SU-DHL-6 (cell line): ENCODE results near the gene CLINT1.

Experiments used
- H2AFZ ChIP-seq: fragments of 200-600 bp; sonication (generic); 2 replicates; pipeline ENCODE4 v1.6.1; 2014; ENCODE audit warnings: low read depth, mild to moderate bottlenecking, moderate library complexity, mixed read lengths, antibody characterized with exemption, low read length; ENCODE audit not compliant: severe bottlenecking
- H3F3A ChIP-seq: fragments of 200-600 bp; shearing (Covaris generic); 2 replicates; pipeline ENCODE4 v1.6.0; 2016; ENCODE audit warnings: antibody characterized with exemption, mild to moderate bottlenecking; ENCODE audit not compliant: insufficient read depth
- H3K27ac ChIP-seq: fragments of 200-600 bp; sonication (generic); 2 replicates; pipeline ENCODE4 v1.5.1; 2016; ENCODE audit warnings: low read depth, mild to moderate bottlenecking, low read length, moderate library complexity, mixed read lengths
- H3K27me3 ChIP-seq: fragments of 200-600 bp; sonication (generic), shearing (Covaris generic); 2 replicates; pipeline ENCODE4 v1.6.0; 2014; ENCODE audit warnings: mild to moderate bottlenecking, low read length
- H3K36me3 ChIP-seq: fragments of 200-600 bp; sonication (generic); 2 replicates; pipeline ENCODE4 v1.6.1; 2014; ENCODE audit warnings: mild to moderate bottlenecking, low read length, mixed read lengths
- H3K4me2 ChIP-seq: fragments of 300-600, 200-600 bp; shearing (Covaris generic), sonication (generic); 2 replicates; pipeline ENCODE4 v1.6.0; 2014; ENCODE audit warnings: low read length, low read depth, mild to moderate bottlenecking; ENCODE audit not compliant: poor library complexity, severe bottlenecking
- H3K4me3 ChIP-seq: fragments of 200-600 bp; sonication (generic); 2 replicates; pipeline ENCODE4 v1.5.1; 2014; ENCODE audit warnings: antibody characterized with exemption, low read length, mild to moderate bottlenecking, mixed read lengths; ENCODE audit not compliant: insufficient read depth, poor library complexity, severe bottlenecking
- H3K79me2 ChIP-seq: fragments of 200-600 bp; sonication (generic); 2 replicates; pipeline ENCODE4 v1.6.1; 2014; ENCODE audit warnings: mild to moderate bottlenecking, low read length, moderate library complexity; ENCODE audit not compliant: insufficient read depth
- H3K9ac ChIP-seq: fragments of 200-600 bp; sonication (generic); 2 replicates; pipeline ENCODE4 v1.7.0; 2014; ENCODE audit warnings: mild to moderate bottlenecking, low read length
- H3K9me2 ChIP-seq: fragments of 200-600 bp; sonication (generic); replicated peaks from 2 replicates; pipeline ENCODE4 v1.6.1; 2014; ENCODE audit warnings: low read length; ENCODE audit not compliant: insufficient read depth
- H3K9me3 ChIP-seq: fragments of 200-600 bp; sonication (generic); 2 replicates; pipeline ENCODE4 v1.6.1; 2014; ENCODE audit warnings: low read length, mixed read lengths; ENCODE audit not compliant: insufficient read depth
- H4K20me1 ChIP-seq: fragments of 200-600 bp; sonication (generic); 2 replicates; pipeline ENCODE4 v1.6.1; 2014; ENCODE audit warnings: low read depth, mild to moderate bottlenecking, antibody characterized with exemption, low read length, moderate library complexity, mixed read lengths
- CTCF ChIP-seq: fragments of 200-600 bp; sonication (generic); IDR thresholded peaks from one replicate; pipeline ENCODE4 v1.5.1; 2017; ENCODE audit warnings: antibody characterized with exemption, mild to moderate bottlenecking, low read length, moderate library complexity; ENCODE audit not compliant: insufficient read depth, poor library complexity, severe bottlenecking
- EZH2phosphoT487 ChIP-seq: fragments of 200-600 bp; sonication (generic), shearing (Covaris generic); conservative IDR thresholded peaks from 2 replicates; pipeline ENCODE4 v1.6.1; 2018; ENCODE audit warnings: mild to moderate bottlenecking, antibody characterized with exemption, low read length, moderate library complexity, mixed read lengths

CLINT1 gene

DNA sequence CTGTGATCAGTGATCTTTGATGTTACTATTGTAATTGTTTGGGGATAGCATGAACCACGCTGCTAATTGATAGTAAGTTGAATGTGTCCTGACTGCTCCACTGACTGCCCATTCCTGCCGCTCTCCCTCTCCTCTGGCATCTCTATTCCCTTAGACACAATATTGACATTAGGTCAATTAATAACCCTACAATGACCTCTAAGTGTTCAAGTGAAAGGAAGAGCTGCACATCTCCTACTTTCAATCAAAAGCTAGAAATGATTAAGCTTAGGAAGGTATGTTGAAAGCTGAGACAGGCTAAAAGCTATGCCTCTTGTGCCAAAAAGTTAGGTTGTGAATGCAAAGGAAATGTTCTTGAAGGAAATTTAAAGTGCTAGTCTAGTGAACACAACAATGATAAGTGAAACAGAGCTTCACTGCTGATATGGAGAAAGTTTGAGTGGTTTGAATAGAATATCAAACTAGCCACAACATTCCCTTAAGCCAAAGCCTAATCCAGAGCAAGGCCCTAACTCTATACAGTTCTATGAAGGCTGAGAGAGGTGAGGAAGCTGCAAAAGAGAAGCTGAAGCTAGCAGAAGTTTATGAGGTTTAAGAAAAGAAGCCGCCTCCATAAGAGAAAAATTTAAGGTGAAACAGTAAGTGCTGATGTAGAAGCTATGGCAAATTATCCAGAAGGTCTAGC lies 12.9 kb downstream of the CLINT1 start:
- Histone ChIP-seq H3K4me2 (no peak overlapping the region), H3K36me3 (no peaks in the 10 kb centered on the region), H4K20me1 (peaks cover 7% of the 10 kb centered on the region), H3K27ac (no peak overlapping the region), H3K9ac (no peak overlapping the region), H2AFZ (no peak overlapping the region), H3K27me3 (no peaks in the 10 kb centered on the region), H3K4me3 (no peak overlapping the region), H3K9me3 (no peaks in the 10 kb centered on the region), H3K79me2 (peaks cover 95% of the 10 kb centered on the region), H3F3A (no peaks in the 10 kb centered on the region), H3K9me2 (no peaks in the 10 kb centered on the region)
- TF ChIP-seq CTCF (no peak), EZH2phosphoT487 (no peak)

GRCh38 chr5:157842787-157843186 lies 16.2 kb downstream of the CLINT1 start:
- TF ChIP-seq EZH2phosphoT487, result no peak
- TF ChIP-seq CTCF, result no peak
- H3K27ac ChIP-seq, result no peak overlapping the region
- H3K9me2 ChIP-seq, result no peaks in the 10 kb centered on the region
- no peak overlapping the region for H3K4me2 ChIP-seq
- no peak overlapping the region for H2AFZ ChIP-seq
- H3F3A ChIP-seq, result 0 out of 2 replicates have a peak, but pooled peaks cover 5% of the 10 kb centered on the region
- H3K79me2 ChIP-seq, result peaks cover 93% of the 10 kb centered on the region
- no peaks in the 10 kb centered on the region for H3K9me3 ChIP-seq
- H4K20me1 ChIP-seq, result peaks cover 10% of the 10 kb centered on the region
- no peaks in the 10 kb centered on the region for H3K27me3 ChIP-seq
- no peaks in the 10 kb centered on the region for H3K36me3 ChIP-seq
- no peak overlapping the region for H3K4me3 ChIP-seq
- H3K9ac ChIP-seq, result no peak overlapping the region

GRCh38 chr5:157842185-157842584 lies 16.8 kb downstream of the CLINT1 start:
- Histone ChIP-seq H2AFZ (no peak overlapping the region), H3K27ac (no peak overlapping the region), H3K36me3 (no peaks in the 10 kb centered on the region), H3K79me2 (peaks cover 93% of the 10 kb centered on the region), H3K9ac (no peak overlapping the region), H3K27me3 (no peaks in the 10 kb centered on the region), H4K20me1 (peaks cover 10% of the 10 kb centered on the region), H3F3A (0 out of 2 replicates have a peak, but pooled peaks cover 5% of the 10 kb centered on the region), H3K9me3 (no peaks in the 10 kb centered on the region), H3K4me2 (no peak overlapping the region), H3K4me3 (no peak overlapping the region), H3K9me2 (no peaks in the 10 kb centered on the region)
- no peak for TF ChIP-seq EZH2phosphoT487
- TF ChIP-seq CTCF, result no peak
